GM18951 (cell line): ENCODE results near the gene SHF.

Experiments used
- POLR2A ChIP-seq: IDR thresholded peaks from 4 replicates; pipeline ENCODE4 v1.6.1; 2011; ENCODE audit warnings: mild to moderate bottlenecking; ENCODE audit not compliant: insufficient read length, insufficient read depth; ENCODE audit errors: extremely low read depth
- in situ Hi-C: fragments of 300-500 bp; cut with MboI; formaldehyde crosslinking; loops from one replicate; pipeline ENCODE4 v1.12.0; 2022; ENCODE audit warnings: low sequenced_read_pairs, mixed read lengths, inconsistent platforms; ENCODE audit not compliant: unreplicated experiment

Gene SHF

GRCh38 chr15:45185069-45185779 lies 2.5 kb downstream of the SHF start:
- in situ Hi-C loops: no loop called here

GRCh38 chr15:45184562-45185041 lies 3.2 kb downstream of the SHF start:
- in situ Hi-C loops: no loop called here
- no peak for TF ChIP-seq POLR2A

More at GRCh38 chr15:45185069-45185779, 2.5 kb downstream of the SHF start:
- no peak for TF ChIP-seq POLR2A

- no peak for TF ChIP-seq POLR2A
- in situ Hi-C loops: no loop called here
Measured at GRCh38 chr15:45183511-45183910, 4.3 kb downstream of the SHF start.

DNA sequence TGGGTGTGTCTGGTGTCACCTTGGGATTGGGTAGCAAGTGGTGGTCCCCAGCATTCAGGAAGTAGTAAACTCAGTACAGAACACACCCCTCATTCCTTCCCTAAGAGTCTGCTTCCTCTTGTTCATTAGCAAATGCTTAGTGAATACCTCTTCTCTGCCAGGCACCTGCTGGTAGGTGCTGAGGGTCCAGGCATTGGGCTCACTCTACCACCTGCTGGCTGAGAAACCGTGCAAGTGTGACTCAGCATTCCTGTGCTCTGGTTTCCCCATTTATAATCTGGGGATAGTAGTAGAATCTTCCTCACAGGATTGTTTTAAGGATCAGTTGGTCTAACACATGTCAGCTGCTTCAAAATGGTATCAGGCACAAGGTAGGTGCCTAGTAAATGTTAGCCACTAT lies 4.8 kb downstream of the SHF start:
- no peak for TF ChIP-seq POLR2A
- in situ Hi-C loops: no loop called here

GRCh38 chr15:45181491-45182285 lies 6.1 kb downstream of the SHF start:
- TF ChIP-seq POLR2A: no peak
- in situ Hi-C loops: no loop called here

GRCh38 chr15:45180648-45181436 lies 6.9 kb downstream of the SHF start:
- in situ Hi-C loops: no loop called here
- no peak for TF ChIP-seq POLR2A

GRCh38 chr15:45180201-45180600 lies 7.6 kb downstream of the SHF start:
- no peak for TF ChIP-seq POLR2A
- in situ Hi-C loops: no loop called here

- in situ Hi-C loops: no loop called here
- TF ChIP-seq POLR2A: no peak
Measured at GRCh38 chr15:45179221-45179985, 8.4 kb downstream of the SHF start.

GRCh38 chr15:45177285-45177684 lies 10.5 kb downstream of the SHF start:
- no peak for TF ChIP-seq POLR2A
- in situ Hi-C loops: no loop called here

DNA sequence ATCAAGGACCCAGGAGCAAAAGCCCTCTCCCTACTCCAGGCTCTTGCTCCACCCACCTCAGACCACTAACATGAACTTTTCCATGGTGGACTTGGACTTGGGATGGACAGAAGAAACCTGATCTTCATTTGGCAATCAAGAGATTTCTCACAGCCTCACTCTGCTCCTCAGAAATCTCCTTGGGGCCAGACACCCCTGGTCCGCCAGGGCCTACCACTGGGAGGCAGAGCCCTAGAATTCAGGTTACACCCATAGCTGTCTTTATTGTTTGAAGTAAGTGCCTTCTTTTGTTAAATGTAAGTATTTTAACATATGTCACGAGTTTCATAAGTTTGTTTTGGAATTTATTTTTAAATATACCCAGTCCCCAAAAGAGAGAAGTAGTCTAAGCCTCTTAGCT lies 13.2 kb downstream of the SHF start:
- no peak for TF ChIP-seq POLR2A
- in situ Hi-C loops: no loop called here

DNA sequence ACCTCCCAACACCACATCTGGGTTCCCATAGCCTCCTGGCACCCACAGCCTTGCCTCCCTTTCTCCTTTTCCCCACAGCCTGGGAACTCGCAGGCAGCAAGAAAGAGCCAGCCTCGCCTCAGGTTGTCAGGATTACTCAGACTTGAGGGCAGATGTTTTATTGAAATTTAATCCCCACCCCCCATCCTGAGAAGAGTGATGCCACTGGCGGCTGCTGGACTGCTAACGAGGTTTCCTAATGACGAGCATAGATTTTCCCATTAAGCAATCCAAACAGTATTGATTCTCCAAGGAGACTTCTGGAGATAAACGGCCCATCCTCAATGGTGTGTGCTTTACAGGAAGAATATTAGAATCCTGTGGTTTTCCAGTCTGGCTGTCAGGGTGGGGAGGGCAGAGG lies 13.7 kb downstream of the SHF start:
- in situ Hi-C loops: no loop called here
- TF ChIP-seq POLR2A: no peak

DNA sequence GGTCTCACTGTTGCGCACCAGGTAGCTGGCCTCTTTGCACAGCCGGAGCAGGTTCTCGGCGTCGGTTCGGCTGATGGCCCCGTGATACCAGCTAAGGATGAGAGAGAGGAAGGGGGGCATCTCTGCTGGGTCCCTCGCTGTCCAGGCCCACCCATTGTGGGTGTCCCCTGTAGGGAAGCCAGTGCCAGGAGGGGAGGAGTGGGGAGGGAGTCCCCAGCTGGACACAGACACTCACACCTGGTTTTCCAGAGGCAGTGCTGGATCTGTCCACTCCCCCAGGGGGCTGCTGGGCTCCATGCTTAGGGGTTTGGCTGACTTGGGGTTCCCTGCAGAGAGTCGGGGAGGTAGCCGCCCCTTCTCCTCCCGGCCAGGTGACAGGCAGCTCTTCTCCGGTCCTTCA lies 15.9 kb downstream of the SHF start:
- in situ Hi-C loops: no loop called here
- TF ChIP-seq POLR2A: no peak

GRCh38 chr15:45169608-45170480 lies 17.9 kb downstream of the SHF start:
- TF ChIP-seq POLR2A: no peak
- in situ Hi-C loops: no loop called here
